Measurements from ENCODE around the gene RASAL1.

RASAL1 gene

DNA sequence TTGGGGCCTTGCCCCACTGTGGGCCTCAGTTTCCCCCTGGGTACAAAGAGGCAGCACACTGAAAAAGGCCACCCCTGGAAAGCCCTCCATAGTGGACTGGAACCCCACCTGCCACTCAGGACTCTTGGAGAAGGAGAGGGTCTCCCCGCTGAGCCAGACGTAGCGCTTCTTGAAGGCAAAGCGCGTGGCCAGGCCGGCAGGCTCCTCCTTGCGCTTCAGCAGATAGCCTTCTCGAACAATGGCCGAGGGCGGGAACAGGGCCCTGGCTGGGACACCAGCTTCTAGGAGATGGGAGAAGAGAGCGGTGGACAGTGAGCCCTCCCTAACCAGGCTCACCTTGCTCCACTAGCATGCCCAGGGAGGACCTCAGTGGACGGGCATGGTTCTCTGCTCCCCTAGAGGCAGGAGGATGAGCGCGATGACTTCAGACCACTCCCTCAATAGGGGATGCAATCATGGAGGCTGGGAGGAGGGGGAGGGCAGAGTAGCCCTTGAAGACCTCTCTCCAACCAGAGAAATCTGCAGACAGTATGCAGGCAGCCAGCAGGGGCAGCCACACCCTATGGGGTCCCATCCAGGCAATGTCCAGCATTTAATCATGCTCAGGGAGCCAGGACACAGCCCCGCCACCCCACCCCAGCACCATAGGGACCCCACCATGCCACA lies 29.8 kb downstream of the RASAL1 start:
- TF ChIP-seq POLR2AphosphoS5 (IDR thresholded peaks at IDR 0.05; ENCODE audit: low read depth, low read length): no peak
- no peak for TF ChIP-seq FOXP2 (optimal IDR thresholded peaks at IDR 0.05; ENCODE audit: borderline replicate concordance, extremely low read depth, extremely low read length, insufficient read depth)
- TF ChIP-seq TAF1 (IDR thresholded peaks at IDR 0.05; ENCODE audit: borderline replicate concordance, insufficient read depth, low read length): no peak
- no peak for TF ChIP-seq SIN3A (IDR thresholded peaks at IDR 0.05; ENCODE audit: borderline replicate concordance, insufficient read depth, low read length)
- TF ChIP-seq, protein P1, sequence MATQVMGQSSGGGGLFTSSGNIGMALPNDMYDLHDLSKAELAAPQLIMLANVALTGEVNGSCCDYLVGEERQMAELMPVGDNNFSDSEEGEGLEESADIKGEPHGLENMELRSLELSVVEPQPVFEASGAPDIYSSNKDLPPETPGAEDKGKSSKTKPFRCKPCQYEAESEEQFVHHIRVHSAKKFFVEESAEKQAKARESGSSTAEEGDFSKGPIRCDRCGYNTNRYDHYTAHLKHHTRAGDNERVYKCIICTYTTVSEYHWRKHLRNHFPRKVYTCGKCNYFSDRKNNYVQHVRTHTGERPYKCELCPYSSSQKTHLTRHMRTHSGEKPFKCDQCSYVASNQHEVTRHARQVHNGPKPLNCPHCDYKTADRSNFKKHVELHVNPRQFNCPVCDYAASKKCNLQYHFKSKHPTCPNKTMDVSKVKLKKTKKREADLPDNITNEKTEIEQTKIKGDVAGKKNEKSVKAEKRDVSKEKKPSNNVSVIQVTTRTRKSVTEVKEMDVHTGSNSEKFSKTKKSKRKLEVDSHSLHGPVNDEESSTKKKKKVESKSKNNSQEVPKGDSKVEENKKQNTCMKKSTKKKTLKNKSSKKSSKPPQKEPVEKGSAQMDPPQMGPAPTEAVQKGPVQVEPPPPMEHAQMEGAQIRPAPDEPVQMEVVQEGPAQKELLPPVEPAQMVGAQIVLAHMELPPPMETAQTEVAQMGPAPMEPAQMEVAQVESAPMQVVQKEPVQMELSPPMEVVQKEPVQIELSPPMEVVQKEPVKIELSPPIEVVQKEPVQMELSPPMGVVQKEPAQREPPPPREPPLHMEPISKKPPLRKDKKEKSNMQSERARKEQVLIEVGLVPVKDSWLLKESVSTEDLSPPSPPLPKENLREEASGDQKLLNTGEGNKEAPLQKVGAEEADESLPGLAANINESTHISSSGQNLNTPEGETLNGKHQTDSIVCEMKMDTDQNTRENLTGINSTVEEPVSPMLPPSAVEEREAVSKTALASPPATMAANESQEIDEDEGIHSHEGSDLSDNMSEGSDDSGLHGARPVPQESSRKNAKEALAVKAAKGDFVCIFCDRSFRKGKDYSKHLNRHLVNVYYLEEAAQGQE (IDR thresholded peaks at IDR 0.05; ENCODE audit: insufficient read depth in 1 of 2, low read depth in 2 of 2, low read length in 2 of 2): no peak

DNA sequence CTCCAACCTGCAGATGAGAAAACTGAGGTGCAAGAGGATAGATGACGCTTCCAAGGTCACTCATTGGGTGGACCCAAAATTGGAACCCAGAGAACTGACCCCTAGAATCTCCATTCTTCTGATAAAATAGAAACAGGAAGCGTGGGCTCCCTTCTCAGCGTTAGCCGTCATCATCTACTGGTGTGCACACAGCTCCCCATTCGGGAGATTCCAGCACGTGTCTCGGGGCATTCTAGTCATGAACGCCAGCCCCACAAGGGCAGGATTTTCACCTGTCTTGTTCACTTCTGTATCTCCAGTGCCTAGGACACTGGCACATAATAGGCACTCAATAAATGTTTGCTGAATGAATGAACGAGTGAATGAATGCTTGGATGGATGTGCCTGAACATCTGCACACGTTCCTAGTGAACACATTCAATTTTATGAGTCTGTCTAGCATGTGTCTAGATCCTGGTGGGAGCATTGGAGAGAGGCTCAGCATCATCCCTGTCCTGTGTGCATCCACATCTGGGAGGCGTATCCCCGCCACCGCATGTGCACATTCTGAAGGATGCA lies 30.5 kb downstream of the RASAL1 start:
- TF ChIP-seq, protein P1 (IDR thresholded peaks at IDR 0.05; ENCODE audit: insufficient read depth in 1 of 2, low read depth in 2 of 2, low read length in 2 of 2): no peak
- TF ChIP-seq POLR2AphosphoS5 (IDR thresholded peaks at IDR 0.05; ENCODE audit: low read depth, low read length): no peak
- no peak for TF ChIP-seq FOXP2 (optimal IDR thresholded peaks at IDR 0.05; ENCODE audit: borderline replicate concordance, extremely low read depth, extremely low read length, insufficient read depth)
- TF ChIP-seq SIN3A (IDR thresholded peaks at IDR 0.05; ENCODE audit: borderline replicate concordance, insufficient read depth, low read length): no peak
- no peak for TF ChIP-seq TAF1 (IDR thresholded peaks at IDR 0.05; ENCODE audit: borderline replicate concordance, insufficient read depth, low read length)

DNA sequence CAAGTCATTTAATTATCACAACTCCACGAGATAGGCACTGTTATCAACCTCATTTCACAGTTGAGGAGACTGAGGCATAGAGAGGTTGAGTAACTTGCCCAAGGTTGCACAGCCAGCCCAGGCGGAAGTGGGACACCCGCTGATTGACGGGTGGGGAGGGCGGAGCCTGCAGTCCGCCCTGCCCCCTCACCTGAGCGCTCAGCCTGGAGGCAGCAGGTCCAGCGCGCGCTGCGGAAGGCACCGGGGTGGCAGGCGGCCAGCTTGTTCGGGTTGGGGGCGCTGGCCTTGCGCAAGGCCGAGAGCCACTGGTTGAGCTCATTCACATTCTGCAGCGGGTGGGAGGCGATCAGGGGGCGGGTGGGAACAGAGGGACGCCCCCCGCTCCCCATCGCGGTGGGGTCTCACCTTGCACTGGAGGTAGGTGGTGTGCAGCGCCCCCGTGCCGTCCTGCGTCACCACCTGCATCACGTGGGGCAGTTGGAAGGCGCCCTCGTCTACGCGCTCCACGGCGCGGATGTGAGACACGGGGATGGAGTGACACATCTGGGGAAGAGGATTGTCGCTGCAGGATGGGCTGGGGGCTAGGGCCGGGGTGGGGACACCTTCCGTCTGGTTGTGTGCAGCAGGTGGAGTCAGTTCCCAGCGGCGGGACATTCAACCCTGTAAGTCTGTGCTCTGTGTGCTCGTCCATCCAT lies 31.7 kb downstream of the RASAL1 start:
- TF ChIP-seq TAF1 (IDR thresholded peaks at IDR 0.05; ENCODE audit: borderline replicate concordance, insufficient read depth, low read length) (no peak), SIN3A (IDR thresholded peaks at IDR 0.05; ENCODE audit: borderline replicate concordance, insufficient read depth, low read length) (no peak), POLR2AphosphoS5 (IDR thresholded peaks at IDR 0.05; ENCODE audit: low read depth, low read length) (no peak), FOXP2 (optimal IDR thresholded peaks at IDR 0.05; ENCODE audit: borderline replicate concordance, extremely low read depth, extremely low read length, insufficient read depth) (no peak)
- TF ChIP-seq, protein P1 (IDR thresholded peaks at IDR 0.05; ENCODE audit: insufficient read depth in 1 of 2, low read depth in 2 of 2, low read length in 2 of 2): no peak

DNA sequence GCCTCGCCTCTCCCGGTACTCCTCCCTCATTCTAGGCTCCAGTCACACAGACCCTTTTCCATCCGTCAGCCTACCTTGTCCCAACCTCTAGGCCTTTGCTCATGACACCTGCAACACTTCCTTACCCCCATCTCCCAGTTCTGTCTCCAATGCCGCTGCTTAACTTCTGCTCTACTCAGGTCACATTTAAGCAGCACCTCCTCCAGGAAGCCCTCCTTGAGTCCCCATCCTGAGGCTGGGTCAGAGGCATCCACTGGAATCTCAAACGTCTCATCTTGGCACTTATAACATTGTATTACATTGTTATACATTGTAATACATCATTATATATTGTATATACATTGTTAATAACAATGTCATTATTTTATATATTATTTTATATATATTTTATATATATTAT lies 32.8 kb downstream of the RASAL1 start:
- TF ChIP-seq SIN3A (IDR thresholded peaks at IDR 0.05; ENCODE audit: borderline replicate concordance, insufficient read depth, low read length): no peak
- TF ChIP-seq FOXP2 (optimal IDR thresholded peaks at IDR 0.05; ENCODE audit: borderline replicate concordance, extremely low read depth, extremely low read length, insufficient read depth): no peak
- no peak for TF ChIP-seq TAF1 (IDR thresholded peaks at IDR 0.05; ENCODE audit: borderline replicate concordance, insufficient read depth, low read length)
- TF ChIP-seq POLR2AphosphoS5 (IDR thresholded peaks at IDR 0.05; ENCODE audit: low read depth, low read length): no peak
- TF ChIP-seq, protein P1 (IDR thresholded peaks at IDR 0.05; ENCODE audit: insufficient read depth in 1 of 2, low read depth in 2 of 2, low read length in 2 of 2): no peak

All from PFSK-1 (cell line).